ENCODE data around the gene SDK2. TPM values are rescaled to one million over a fixed set of nuclear protein-coding genes. Genes with fewer than 3 reads are reported as not detected.

SDK2 gene
- polyA plus RNA-seq, 2 of the 4 experiments (the other 2 are of a cell fraction), result 0.36 to 0.57 TPM

DNA sequence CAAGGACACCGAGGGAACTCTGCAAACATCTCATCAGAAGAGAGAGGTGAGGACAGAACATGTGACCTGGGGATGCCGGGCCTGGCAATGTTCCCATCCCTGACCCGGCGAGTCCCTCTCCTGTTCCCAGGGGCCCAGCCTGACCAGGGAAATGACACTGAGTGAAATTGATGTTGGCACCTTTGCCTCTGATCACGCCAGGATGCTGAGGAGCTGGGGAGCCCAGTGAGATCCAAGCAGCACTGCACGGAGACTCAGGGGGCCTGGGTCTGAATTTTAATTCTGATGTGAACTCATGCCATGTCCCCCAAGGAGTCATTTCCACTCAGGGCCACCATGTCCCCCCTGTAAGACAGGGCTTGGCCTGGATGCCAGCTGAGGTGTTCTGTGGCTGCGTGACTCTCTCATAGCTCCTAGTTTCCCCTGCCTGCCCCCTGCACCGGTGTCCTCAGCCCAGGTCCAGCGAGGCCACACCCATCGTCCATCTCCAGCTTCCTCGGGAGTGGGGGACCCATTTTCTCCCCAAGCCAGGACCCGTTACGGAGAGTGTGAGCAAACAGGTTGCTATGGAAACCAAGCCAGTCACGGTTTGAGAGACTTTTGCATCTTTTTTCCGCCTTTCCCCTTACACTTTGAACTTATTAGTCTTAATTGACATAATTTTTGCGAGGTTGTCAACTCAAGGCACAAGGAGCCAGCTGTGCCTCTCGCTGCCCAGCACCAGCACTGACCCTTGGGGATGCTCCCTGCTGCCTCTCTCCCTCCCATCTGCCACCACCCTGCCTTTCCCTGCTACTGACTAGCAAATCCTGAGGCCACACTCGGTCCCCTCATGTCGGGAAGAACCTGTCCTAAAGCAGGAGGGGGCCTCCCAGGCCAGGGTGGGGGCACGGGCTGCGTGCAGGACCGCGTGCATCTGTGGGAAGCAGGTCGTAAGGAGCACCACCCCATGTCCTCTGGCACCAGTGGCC is 150.0 kb downstream of the SDK2 start:
- DNase-seq (ENCODE audit: low read depth in 1 of 2, low spot score in 1 of 2) (no peak), ATAC-seq (peak in 1 of 2 experiments; percentile 10; a peak in 1 of 6 replicates), FAIRE-seq (no peak)
- CTCF ChIA-PET, result interaction anchor here (1.1 to 1.9 kb wide), 2 partner anchors 64 to 706 kb away, joined by 3 to 7 read pairs; no protein-coding TSS in a partner anchor
- Histone ChIP-seq H3K27ac (no peak overlapping the region), H3K4me1 (no peaks in the 10 kb centered on the region), H3K9me3 (no peaks in the 10 kb centered on the region), H3K4me2 (no peak overlapping the region), H3K4me3 (no peak overlapping the region)
- TF ChIP-seq NFE2L2 (conservative IDR thresholded peaks at IDR 0.05; ENCODE audit: low read length), result no peak
- no peak for TF ChIP-seq MYC (IDR thresholded peaks at IDR 0.05; ENCODE audit: borderline replicate concordance, low read length)
- no peak for TF ChIP-seq RFX5 (IDR thresholded peaks at IDR 0.05)
- no peak for TF ChIP-seq HOXA7 (CRISPR knock-in tag; IDR thresholded peaks at IDR 0.05)
- TF ChIP-seq, protein P1, sequence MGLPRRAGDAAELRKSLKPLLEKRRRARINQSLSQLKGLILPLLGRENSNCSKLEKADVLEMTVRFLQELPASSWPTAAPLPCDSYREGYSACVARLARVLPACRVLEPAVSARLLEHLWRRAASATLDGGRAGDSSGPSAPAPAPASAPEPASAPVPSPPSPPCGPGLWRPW (IDR thresholded peaks at IDR 0.05), result no peak
- TF ChIP-seq, protein P2, sequence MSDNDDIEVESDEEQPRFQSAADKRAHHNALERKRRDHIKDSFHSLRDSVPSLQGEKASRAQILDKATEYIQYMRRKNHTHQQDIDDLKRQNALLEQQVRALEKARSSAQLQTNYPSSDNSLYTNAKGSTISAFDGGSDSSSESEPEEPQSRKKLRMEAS (IDR thresholded peaks at IDR 0.05), result no peak
- TF ChIP-seq, protein P3, sequence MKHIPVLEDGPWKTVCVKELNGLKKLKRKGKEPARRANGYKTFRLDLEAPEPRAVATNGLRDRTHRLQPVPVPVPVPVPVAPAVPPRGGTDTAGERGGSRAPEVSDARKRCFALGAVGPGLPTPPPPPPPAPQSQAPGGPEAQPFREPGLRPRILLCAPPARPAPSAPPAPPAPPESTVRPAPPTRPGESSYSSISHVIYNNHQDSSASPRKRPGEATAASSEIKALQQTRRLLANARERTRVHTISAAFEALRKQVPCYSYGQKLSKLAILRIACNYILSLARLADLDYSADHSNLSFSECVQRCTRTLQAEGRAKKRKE (CRISPR knock-in tag; IDR thresholded peaks at IDR 0.05; ENCODE audit: low read depth), result no peak
- TF ChIP-seq TFCP2L1 (CRISPR knock-in tag; IDR thresholded peaks at IDR 0.05), result no peak
- WGBS (ENCODE audit: missing lambda C conversion rate), result 27% methylated on average over 23 of the region's 24 CpGs
- POLR2A ChIA-PET, result no interaction called here

DNA sequence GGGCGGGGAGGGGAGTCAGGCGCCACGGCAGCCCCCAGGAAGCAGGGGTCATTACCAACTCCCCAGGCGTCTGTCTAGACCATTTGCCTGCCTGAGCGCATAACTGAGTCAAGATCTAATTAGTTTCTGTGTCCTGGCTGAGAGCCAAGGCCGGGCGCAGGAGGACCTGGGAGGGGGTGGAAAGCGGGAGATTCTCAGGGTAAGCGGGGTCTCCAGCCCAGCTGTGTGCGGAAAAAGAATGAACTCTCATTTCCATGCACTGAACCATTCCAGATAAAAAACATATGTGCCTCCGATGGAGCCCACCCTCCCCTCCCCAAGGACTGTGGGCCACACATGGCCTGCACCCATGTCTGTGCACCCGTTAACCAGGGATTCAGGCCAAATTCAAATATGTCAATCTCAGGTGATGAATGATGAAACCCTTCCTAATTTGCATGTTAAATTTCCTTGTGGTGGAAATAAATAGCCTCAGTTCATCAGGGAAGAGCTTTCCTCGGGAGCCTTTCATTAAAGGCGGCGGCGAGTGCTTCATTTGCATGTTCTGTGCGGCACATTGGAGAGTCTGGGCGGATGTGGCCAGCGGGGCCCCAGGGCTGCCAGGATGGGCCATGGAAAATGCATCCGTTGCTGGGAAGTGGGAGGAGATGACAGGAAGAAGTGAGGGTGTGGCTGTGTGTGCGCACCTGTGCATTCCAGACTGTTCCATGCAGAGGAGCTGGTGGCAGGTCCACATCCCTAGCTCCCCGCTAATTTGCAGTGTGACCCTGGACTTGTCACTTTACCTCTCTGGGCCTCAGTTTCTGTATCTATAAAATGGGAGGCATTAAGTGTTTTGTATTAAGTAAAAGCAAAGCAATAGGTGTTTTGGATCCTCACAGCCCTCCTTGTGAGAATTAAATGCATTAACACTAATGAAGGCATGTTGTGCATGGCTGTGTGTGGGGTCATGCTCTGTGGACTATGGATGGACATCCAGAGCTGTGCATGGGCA is 151.1 kb downstream of the SDK2 start:
- no peak for DNase-seq (ENCODE audit: low read depth in 1 of 2, low spot score in 1 of 2)
- H3K9me3 ChIP-seq, result no peaks in the 10 kb centered on the region
- WGBS (ENCODE audit: missing lambda C conversion rate), result 61% methylated on average over 22 of the region's 22 CpGs
- H3K4me3 ChIP-seq, result no peak overlapping the region
- no peak for FAIRE-seq
- H3K4me2 ChIP-seq, result no peak overlapping the region
- ChIA-PET CTCF (interaction anchor here (0.9 to 1.9 kb wide), 2 partner anchors 48 to 63 kb away, joined by 3 to 7 read pairs; no protein-coding TSS in a partner anchor), POLR2A (no interaction called here)
- ATAC-seq, result no peak
- H3K4me1 ChIP-seq, result no peaks in the 10 kb centered on the region
- TF ChIP-seq NR3C1 (IDR thresholded peaks at IDR 0.05), result no peak
- H3K27ac ChIP-seq, result no peak overlapping the region

DNA sequence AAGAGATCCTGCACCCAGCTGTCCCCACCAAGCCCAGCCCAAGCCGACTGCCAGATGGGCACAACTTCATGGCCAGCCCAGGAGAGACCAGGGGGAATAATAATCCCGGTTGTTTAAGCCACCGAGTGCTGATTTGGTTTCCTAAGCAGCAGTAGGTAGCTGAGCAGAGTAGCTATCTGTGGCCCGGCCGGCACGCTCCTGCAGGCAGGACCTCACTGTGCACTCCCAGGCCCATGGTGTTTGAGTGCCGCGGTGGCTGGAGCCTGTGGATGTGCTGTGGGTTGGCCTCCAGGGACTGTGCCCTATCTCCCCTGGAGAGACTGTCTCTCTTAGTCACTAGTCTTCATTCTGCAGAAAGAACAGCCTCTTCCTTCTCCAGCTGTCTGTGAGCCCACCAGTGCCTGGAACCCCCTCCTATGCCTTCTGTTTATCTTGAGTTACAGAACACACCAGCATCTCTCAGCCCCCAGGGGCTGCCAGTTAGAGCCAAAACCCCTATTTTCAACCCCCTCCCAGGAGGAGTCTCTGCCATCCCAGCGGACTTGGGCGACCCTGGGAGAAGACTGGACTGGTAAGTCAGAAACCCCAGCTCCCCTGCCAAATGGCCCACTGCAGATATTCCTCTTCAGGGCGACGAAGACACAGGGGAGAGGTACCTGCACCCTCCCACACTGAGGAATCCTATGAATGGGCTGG is 152.0 kb downstream of the SDK2 start:
- H3K4me1 ChIP-seq, result no peaks in the 10 kb centered on the region
- ChIA-PET POLR2A (no interaction called here), CTCF (interaction anchor here (0.8 to 1.9 kb wide), 4 partner anchors 13 to 376 kb away, joined by 3 to 7 read pairs (median 4); no protein-coding TSS in a partner anchor)
- TF ChIP-seq CHD2 (IDR thresholded peaks at IDR 0.05; ENCODE audit: low read length, partially characterized antibody), result no peak
- no peak for TF ChIP-seq HOXB5 (CRISPR knock-in tag; IDR thresholded peaks at IDR 0.05)
- no peak for TF ChIP-seq RNF2 (IDR thresholded peaks at IDR 0.05; ENCODE audit: borderline replicate concordance, low read depth)
- no peak overlapping the region for H3K4me3 ChIP-seq
- H3K4me2 ChIP-seq, result no peak overlapping the region
- 67% methylated on average over 12 of the region's 12 CpGs for WGBS (ENCODE audit: missing lambda C conversion rate)
- no peak for FAIRE-seq
- H3K27ac ChIP-seq, result no peak overlapping the region
- DNase-seq (ENCODE audit: low read depth in 1 of 2, low spot score in 1 of 2), result no peak
- no peaks in the 10 kb centered on the region for H3K9me3 ChIP-seq
- ATAC-seq, result peak in 1 of 2 experiments; percentile 24; a peak in 2 of 6 replicates

DNA sequence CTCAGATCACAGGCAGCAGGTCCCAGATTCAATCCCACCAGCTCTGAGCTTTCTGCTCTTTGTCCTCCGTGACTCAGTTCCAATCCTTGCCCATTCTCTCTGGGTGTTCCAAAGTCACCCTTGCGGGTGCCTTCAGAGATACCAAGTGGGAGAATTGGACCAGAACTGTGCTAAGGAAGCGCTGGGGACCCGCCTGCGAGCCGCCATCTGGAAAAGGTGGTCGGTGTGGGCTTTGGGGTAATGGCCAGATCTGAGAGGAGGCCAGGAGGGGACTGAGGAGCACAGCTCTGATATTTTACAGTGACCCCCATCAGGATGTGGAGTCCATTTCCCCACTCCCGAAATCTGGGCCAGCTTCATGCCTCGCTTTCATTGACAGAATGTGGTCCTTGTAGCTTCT is 152.6 kb downstream of the SDK2 start:
- no peak for FAIRE-seq
- Histone ChIP-seq H3K4me3 (no peak overlapping the region), H3K4me1 (no peaks in the 10 kb centered on the region), H3K4me2 (no peak overlapping the region), H3K27ac (no peak overlapping the region), H3K9me3 (no peaks in the 10 kb centered on the region)
- ChIA-PET CTCF (interaction anchor here (0.8 to 1.4 kb wide), 2 partner anchors 12 to 376 kb away, joined by 3 to 6 read pairs; no protein-coding TSS in a partner anchor), POLR2A (no interaction called here)
- DNase-seq (ENCODE audit: low read depth in 1 of 2, low spot score in 1 of 2), result no peak
- WGBS (ENCODE audit: missing lambda C conversion rate), result 67% methylated on average over 9 of the region's 9 CpGs
- no peak for ATAC-seq
- TF ChIP-seq MYC (IDR thresholded peaks at IDR 0.05; ENCODE audit: borderline replicate concordance, low read length) (no peak), SREBF2 (IDR thresholded peaks at IDR 0.05) (no peak), MAZ (IDR thresholded peaks at IDR 0.05; ENCODE audit: borderline replicate concordance, low read depth, low read length) (no peak), JUNB (IDR thresholded peaks at IDR 0.05) (no peak), ZNF302 (CRISPR knock-in tag; IDR thresholded peaks at IDR 0.05) (no peak), JUN (IDR thresholded peaks at IDR 0.05) (no peak), CEBPB (IDR thresholded peaks at IDR 0.05) (no peak), ESRRA (IDR thresholded peaks at IDR 0.05; ENCODE audit: borderline replicate concordance, low read length) (no peak), RFX5 (IDR thresholded peaks at IDR 0.05) (no peak), MAFK (IDR thresholded peaks at IDR 0.05; ENCODE audit: partially characterized antibody) (no peak), RAD21 (conservative IDR thresholded peaks at IDR 0.05 in 1 of 2, IDR thresholded peaks at IDR 0.05 in 1 of 2) (no peak)
- TF ChIP-seq, protein P4, sequence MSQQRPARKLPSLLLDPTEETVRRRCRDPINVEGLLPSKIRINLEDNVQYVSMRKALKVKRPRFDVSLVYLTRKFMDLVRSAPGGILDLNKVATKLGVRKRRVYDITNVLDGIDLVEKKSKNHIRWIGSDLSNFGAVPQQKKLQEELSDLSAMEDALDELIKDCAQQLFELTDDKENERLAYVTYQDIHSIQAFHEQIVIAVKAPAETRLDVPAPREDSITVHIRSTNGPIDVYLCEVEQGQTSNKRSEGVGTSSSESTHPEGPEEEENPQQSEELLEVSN (IDR thresholded peaks at IDR 0.05; ENCODE audit: borderline replicate concordance, low read depth), result no peak
- TF ChIP-seq, protein P3 (CRISPR knock-in tag; IDR thresholded peaks at IDR 0.05; ENCODE audit: low read depth), result no peak
- TF ChIP-seq, protein P2 (IDR thresholded peaks at IDR 0.05), result no peak

All from A549 (cell line).